DMS114 treated with DMSO at 0.1 percent for 48 hours (cell line): ENCODE data around the gene MTMR6.

Experiments
- DNase-seq: peaks from one replicate; lab custom pipeline; 2025; ENCODE audit not compliant: unreplicated experiment; lab: John Stamatoyannopoulos, UW

The MTMR6 gene

DNA sequence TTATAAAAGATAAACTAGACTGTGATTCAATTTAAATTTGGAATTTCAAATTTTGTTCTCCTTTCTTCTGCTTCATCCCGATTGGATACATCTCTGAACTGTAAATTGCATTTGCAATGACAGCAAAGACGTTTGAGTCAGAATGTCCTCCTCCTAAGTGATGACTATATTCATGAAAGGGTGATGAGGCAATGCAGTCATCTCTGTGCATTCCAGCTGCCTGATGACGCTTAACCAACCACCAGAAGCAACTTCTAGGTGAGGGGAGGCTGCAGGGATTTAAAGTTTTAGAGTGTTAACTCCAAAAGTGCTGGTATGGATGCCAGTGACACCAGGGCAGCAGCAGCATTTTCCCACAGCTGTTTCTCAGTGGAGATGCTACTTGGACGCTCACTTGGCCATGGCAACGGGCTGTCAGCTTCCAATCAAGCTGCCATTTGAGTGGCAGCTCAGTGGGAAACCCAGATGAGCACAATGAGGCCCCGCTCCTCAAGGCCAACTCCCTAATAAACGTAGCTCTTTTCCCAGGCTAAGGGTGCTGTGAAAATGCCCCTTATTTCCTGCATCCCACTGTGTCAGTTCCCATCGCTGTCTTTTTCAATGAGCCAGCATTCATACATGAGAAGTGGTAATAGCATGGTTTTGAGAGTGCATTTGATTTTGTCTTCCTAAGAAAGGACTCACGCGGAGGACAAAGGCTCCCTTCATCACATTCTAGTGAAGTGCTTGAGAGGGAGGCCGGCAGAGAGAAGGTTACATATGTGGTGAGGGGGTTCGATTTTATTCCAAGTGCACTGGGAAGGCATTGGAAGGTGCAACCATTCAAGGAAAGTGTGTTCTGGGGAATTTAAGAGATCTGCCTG lies 70.0 kb downstream of the MTMR6 start:
- DNase-seq, result no peak

DNA sequence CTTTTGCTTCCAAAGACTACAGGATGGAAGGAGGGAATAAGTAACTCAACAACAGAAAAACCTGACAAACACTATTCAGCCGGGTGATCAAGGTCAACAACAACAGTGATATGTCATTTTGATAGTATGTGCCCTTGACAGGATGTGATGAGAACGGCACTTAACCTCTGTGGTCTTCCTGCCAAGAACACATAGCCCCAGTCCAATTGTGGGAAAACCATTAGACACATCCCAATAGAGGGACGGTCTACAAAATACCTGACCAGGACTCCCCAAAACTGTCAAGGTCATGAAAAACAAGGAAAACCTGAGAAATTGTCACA lies 72.1 kb downstream of the MTMR6 start:
- no peak for DNase-seq

DNA sequence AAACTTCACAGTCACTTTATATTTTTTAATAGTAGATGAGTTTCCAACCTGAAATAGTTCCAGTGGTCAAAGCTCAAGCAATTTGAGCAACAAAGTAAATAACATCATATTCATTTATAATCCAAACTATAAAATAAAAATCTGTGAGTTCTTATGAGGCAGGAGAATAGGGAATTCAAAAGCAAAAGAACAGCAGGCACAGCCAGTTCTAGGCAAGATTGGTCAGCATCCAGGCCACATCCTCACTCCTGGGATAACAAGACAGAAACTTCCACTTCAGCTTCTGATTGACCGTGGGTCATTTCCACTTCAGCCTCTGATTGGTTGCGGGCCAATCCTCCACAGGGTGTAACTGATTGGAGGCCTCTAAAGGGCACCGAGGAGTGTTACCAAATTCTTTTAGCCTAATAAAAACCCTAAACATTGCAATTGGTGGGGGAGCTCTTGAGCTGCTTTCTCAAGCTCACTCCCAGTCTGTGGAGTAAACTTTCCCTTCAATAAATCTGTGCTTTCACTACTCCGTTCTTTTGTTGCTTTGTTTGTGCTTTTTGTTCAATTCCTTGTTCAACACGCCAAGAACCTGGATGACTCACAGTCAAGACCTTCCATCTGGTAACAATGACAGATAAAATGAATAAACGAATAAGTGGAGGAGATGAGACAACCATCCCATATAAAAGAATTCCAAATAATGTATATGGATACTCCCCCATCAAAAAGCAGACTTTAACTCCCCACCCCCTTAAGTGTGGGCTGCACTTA lies 72.6 kb downstream of the MTMR6 start:
- DNase-seq, result no peak

DNA sequence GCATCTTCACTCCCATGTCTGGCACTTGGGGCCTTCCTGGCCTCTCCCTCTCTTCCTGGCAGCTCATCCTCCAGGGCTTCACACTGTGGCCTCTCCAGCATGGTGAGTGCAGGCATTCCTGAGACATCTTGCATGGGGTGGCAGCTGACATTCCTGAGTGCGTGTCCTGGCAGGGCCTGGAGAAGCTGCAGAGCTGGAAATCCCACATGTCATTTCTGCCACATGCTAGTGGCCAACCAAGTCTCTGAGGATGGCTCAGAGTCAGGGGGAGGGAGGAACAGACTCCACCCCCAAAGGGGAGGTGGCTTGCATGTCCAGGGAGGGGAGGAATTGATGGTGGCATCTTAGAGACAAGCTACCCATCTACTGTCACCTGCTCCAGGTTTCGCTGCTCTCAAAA lies 73.6 kb downstream of the MTMR6 start:
- no peak for DNase-seq

DNA sequence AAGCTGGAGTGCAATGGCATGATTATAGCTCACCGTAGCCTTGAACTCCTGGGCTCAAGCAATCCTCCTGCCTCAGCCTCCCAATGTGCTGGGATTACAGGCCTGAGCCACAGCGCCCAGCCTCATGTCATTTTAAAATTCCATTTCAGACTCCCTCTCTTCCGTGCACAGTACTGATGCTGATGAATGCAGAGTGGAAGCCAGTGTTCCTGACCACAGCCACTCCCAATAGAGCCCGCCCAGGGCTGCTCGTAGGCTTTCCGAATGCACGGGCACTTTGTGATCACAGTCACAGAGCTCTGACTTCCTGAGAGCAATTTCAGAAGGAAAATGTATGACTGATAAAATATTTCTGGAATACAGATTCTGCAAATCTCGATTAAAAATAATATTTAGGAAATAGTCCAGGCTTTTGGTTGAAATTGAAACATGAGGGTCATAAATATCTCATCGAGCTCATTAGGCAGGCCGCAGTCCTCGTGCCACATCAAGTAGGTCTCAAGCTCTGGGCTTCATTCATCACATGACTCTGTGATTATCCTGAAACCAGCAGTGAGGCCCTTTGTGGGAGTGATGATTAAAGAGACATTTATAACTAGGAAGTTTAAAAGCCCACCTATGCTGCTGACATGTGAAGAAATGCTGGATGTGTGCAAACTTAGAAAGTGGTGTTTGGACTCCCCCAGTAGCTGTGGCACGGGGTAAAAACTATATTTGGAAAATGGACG lies 76.3 kb downstream of the MTMR6 start:
- DNase-seq, result no peak

DNA sequence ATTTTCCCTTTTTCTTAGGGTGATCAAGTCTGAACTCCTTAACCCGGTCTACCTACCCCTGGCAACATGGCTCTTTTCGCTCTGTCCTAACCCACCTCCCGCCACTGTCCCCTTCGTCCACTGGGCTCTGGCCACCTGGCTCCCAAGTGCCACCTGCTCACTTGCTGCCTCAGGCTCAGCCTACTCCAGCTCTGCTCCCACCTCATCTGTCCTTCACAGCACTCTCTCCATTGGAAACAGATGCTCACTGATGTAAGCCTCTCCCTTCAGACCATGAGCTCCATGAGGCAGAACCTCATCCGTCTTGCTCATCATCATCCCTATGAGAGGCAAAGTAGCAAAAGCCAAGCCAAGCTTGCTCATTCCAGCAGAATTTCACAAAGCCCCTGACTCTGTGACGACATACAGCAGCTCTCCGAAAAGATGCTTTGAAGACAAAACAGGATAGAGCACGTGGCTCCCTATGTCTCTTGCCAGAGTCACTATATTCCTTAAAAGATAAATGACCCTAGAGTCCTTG lies 79.9 kb downstream of the MTMR6 start:
- no peak for DNase-seq

DNA sequence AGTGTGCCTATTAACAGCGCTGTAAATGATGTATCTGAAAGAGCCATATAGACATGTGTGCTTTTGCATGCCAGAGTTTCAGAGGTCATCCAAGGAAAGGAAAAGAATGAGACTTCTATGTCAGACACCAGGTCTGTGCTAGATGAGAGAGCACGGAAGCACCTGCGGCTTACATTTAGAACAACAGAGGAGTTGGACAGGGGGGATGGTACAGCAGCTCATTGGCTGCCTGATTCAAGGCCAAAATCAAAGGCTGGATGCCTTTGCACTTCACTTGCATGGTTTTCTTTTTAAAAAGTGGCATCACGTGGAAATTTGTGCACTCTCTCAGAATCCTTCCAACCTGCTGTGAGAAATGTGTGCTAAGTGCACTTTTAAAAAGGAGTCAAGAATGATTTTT lies 82.4 kb downstream of the MTMR6 start:
- no peak for DNase-seq

DNA sequence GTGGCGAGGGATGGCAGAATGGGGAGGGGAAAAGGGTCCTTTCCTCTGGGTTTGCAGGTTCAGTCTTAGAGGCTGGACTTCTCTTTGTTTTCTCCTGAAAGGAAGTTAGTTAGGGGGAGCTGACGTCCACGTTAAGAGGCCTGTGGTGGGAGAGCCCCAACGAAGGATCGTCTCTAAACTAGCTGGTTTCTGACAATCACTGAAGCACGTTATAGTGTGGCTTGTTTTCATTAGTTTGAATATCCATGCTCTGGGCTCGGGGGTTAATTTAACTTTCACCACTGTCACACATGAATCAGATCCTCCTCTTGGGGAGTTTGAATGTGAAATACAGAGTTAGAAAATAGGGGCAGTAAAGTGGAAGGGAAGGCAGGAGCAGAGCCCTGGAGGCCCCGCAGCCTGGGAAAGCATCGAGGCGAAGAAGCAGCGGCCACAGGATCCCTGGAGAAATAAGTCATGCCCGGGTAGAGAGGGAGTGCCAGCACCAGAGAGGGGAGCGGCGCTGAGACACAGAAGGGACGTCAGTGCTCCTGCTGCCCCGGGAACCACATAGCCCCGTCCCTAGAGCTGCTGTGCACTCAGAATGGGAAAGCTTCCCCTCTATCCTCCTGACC lies 84.1 kb downstream of the MTMR6 start:
- DNase-seq, result no peak

DNA sequence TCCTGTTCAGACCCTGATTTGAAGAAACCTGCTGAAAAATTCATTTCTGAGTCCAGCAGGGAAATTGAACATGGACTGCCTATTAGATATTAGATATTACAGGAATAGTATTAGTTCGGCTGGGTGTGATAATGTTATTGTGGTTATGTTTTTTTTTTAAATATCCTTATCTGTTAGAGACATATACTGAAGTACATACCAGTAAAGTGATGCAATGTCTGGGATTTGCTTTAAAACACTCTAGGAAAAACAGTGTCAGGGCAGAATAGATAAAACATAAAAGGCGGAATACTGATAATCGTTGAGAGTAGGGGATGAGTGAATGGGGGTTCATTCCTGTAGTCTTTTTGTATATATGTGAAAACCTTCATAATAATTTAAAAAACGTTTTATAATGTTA lies 86.5 kb downstream of the MTMR6 start:
- DNase-seq, result no peak

DNA sequence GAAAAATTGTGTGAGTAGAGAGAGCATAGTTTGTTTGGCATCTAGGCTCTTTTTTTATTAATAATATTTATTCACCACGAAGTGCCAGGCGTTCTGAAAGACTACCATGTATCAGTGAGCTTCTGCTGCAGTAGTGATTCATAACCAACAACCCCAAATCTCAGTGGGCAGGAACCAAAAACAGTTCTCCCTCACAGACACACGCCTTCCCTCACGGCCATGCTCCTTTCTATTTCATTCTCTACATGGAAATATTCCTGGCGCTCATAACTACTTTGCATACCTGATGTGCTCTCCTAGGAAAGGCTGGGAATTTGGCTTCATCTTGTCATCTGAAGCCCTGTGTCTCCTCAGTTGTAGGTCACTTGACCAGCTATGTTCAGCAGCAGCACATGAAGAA lies 88.6 kb downstream of the MTMR6 start:
- no peak for DNase-seq

DNA sequence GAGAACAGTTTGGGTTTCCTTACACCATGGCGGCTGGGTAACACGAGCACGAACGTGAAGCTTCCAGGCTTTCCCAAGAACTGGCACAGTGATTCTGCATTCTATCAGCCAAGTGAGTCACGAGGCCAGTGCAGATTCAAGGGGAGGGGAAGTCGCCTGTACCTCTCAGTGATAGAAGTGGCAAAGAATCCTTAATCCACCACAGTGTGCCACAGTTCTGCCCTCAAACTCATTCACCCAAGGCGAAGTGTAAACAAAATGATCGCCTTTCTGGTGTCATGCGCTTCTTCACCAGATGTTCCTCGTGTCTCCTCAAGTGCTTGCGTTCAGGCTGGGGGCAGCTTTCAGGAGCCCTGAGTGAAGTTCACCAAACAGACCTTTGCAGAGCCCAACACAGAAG lies 90.3 kb downstream of the MTMR6 start:
- DNase-seq, result no peak
